Caco-2 (cell line): Measurements from ENCODE around the gene RAB11FIP4. TPM values are rescaled to one million over a fixed set of nuclear protein-coding genes. Genes with fewer than 3 reads are reported as not detected.

Experiments
- BruUV-seq: library from RNA; stranded (reverse); fragments of 400-500 nt; replicated peaks from 2 replicates; lab custom pipeline; 2021; lab: Mats Ljungman, UMichigan
- CTCF ChIA-PET: fragments of 300-600 bp; sonication (Branson Sonifier 250); formaldehyde crosslinking; loops from one replicate; lab custom pipeline; 2022; ENCODE audit warnings: antibody characterized with exemption; lab: Charles Lee
- POLR2A ChIA-PET: fragments of 300-600 bp; sonication (Branson Sonifier 250); formaldehyde crosslinking; loops from one replicate; lab custom pipeline; 2022; ENCODE audit warnings: antibody characterized with exemption; lab: Charles Lee
- DNase-seq, 2 experiments: peaks; one replicate each; pipeline versions ENCODE4 v3.0.0 to v3.0.0-alpha.2; 2020 to 2022
- H3K27me3 ChIP-seq: replicated peaks from 2 replicates; pipeline ENCODE4 v1.6.0; 2011; ENCODE audit warnings: low read length; ENCODE audit not compliant: control insufficient read depth, insufficient read depth
- H3K36me3 ChIP-seq: 2 replicates; pipeline ENCODE4 v1.5.1; 2011; ENCODE audit warnings: low read length; ENCODE audit not compliant: control insufficient read depth, insufficient read depth
- H3K4me1 ChIP-seq: fragments of 250-450 bp; sonication (Bioruptor Pico); 2 replicates; pipeline ENCODE4 v1.5.1; 2020; ENCODE audit warnings: mild to moderate bottlenecking
- H3K4me3 ChIP-seq: 2 replicates; pipeline ENCODE4 v1.5.1; 2011; ENCODE audit warnings: low read depth, mild to moderate bottlenecking, control low read depth, low read length
- H3K9me3 ChIP-seq: fragments of 250-450 bp; sonication (Bioruptor Pico); 2 replicates; pipeline ENCODE4 v1.5.1; 2020; ENCODE audit warnings: mild to moderate bottlenecking, moderate library complexity
- H3K27ac Mint-ChIP-seq: one replicate; pipeline ENCODE4 v1.8.0; 2022; ENCODE audit warnings: mixed read lengths; ENCODE audit not compliant: unreplicated experiment
- H3K27me3 Mint-ChIP-seq: one replicate; pipeline ENCODE4 v1.8.0; 2022; ENCODE audit warnings: mixed read lengths; ENCODE audit not compliant: insufficient read depth, unreplicated experiment
- H3K36me3 Mint-ChIP-seq: one replicate; pipeline ENCODE4 v1.8.0; 2022; ENCODE audit warnings: mild to moderate bottlenecking, mixed read lengths; ENCODE audit not compliant: insufficient read depth, unreplicated experiment
- H3K4me1 Mint-ChIP-seq: one replicate; pipeline ENCODE4 v1.8.0; 2022; ENCODE audit warnings: low read depth, mixed read lengths; ENCODE audit not compliant: unreplicated experiment
- H3K4me3 Mint-ChIP-seq: one replicate; pipeline ENCODE4 v1.8.0; 2022; ENCODE audit warnings: mild to moderate bottlenecking, moderate library complexity, mixed read lengths; ENCODE audit not compliant: unreplicated experiment
- H3K9me3 Mint-ChIP-seq: one replicate; pipeline ENCODE4 v1.8.0; 2022; ENCODE audit warnings: mixed read lengths; ENCODE audit not compliant: unreplicated experiment
- intact Hi-C: fragments of 100-400 bp; cut with micrococcal nuclease; formaldehyde crosslinking; loops from one replicate; pipeline ENCODE4 v1.10.0; 2022; ENCODE audit not compliant: unreplicated experiment
- total RNA-seq: library from RNA; stranded (reverse); gene quantifications from 2 replicates; pipeline ENCODE4 v1.2.3, GENCODE V29; 2022
- TF ChIP-seq, protein P1 (sequence below), 2 experiments: fragments of 200-600 bp in 1 of 2; IDR thresholded peaks; 1 replicate in 1 of 2; 2 replicates in 1 of 2; pipeline versions ENCODE4 v1.5.1 to v1.8.0; 2011 to 2022; ENCODE audit warnings: antibody characterized with exemption in 1 of 2, control low read depth in 1 of 2, inconsistent platforms in 1 of 2, low read depth in 1 of 2, low read length in 1 of 2, mild to moderate bottlenecking in 1 of 2, moderate library complexity in 1 of 2; ENCODE audit not compliant: insufficient read depth in 1 of 2, severe bottlenecking in 1 of 2, unreplicated experiment in 1 of 2

RAB11FIP4 gene
- total RNA-seq, 1 experiment from 2014 or later: 90.3 TPM

DNA sequence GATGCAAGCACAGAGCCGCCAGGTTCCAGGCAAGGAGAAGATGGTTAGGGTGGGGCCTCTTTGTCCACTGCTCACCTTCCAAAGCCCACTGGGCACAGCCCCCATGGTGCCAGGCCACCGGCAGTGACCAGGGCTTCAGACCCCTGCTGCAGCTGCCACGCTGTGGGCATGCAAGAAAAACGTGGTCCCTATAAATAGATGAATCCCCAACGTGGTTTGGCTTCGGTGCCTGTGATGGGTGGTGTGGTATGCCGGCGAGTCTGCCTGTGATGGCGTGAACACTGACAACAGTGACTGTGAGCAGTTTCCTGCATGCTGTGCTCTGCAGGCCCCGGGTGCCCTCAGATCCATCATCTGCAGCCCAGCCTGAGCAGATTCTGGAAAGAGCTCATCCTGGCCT, 36.6 kb downstream of the RAB11FIP4 start:
- Mint-ChIP-seq H3K36me3 (peaks cover 5% of the 10 kb centered on the region), H3K27ac (no peak overlapping the region), H3K4me1 (peaks cover 18% of the 10 kb centered on the region), H3K9me3 (no peaks in the 10 kb centered on the region), H3K27me3 (no peaks in the 10 kb centered on the region), H3K4me3 (no peak overlapping the region)
- H3K4me3 ChIP-seq: no peak overlapping the region
- ChIA-PET CTCF (interaction anchor here (1.2 kb wide), 1 partner anchor 89 kb away, joined by 3 read pairs; no protein-coding TSS in a partner anchor), POLR2A (no interaction called here)
- H3K27me3 ChIP-seq: no peaks in the 10 kb centered on the region
- peaks cover 16% of the 10 kb centered on the region for H3K4me1 ChIP-seq
- TF ChIP-seq, protein P1, sequence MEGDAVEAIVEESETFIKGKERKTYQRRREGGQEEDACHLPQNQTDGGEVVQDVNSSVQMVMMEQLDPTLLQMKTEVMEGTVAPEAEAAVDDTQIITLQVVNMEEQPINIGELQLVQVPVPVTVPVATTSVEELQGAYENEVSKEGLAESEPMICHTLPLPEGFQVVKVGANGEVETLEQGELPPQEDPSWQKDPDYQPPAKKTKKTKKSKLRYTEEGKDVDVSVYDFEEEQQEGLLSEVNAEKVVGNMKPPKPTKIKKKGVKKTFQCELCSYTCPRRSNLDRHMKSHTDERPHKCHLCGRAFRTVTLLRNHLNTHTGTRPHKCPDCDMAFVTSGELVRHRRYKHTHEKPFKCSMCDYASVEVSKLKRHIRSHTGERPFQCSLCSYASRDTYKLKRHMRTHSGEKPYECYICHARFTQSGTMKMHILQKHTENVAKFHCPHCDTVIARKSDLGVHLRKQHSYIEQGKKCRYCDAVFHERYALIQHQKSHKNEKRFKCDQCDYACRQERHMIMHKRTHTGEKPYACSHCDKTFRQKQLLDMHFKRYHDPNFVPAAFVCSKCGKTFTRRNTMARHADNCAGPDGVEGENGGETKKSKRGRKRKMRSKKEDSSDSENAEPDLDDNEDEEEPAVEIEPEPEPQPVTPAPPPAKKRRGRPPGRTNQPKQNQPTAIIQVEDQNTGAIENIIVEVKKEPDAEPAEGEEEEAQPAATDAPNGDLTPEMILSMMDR (IDR thresholded peaks at IDR 0.05; ENCODE audit: insufficient read depth in 1 of 2, low read depth in 1 of 2, low read length in 1 of 2, severe bottlenecking in 1 of 2, unreplicated experiment in 1 of 2): no peak
- BruUV-seq: no TSS peak
- DNase-seq: no peak
- H3K9me3 ChIP-seq: no peaks in the 10 kb centered on the region
- intact Hi-C loops: loop anchor here (5.0 kb wide), 1 partner anchor 36 kb away; the partner anchor contains the start of gene RAB11FIP4
- H3K36me3 ChIP-seq: no peaks in the 10 kb centered on the region

DNA sequence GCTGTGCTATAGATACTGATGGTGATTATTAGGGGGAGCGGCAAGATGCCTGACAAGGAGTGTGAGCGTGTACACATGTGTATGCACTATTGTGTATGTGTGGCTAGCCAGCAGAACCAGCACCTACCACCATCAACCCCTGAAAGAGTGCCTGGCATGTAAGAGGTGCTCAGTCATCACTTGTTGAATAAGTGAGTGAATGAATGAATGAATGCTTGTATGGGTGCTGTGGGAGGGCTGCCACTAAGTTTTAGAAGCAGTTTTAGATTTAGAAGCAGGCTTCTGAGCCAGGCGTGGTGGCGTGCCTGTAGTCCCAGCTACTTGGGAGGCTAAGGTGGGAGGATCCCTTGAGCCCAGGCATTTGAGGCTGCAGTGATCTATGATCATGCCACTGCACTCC, 37.0 kb downstream of the RAB11FIP4 start:
- Mint-ChIP-seq H3K9me3 (no peaks in the 10 kb centered on the region), H3K4me3 (no peak overlapping the region), H3K27me3 (no peaks in the 10 kb centered on the region), H3K36me3 (peaks cover 5% of the 10 kb centered on the region), H3K4me1 (peaks cover 18% of the 10 kb centered on the region), H3K27ac (no peak overlapping the region)
- H3K36me3 ChIP-seq: no peaks in the 10 kb centered on the region
- H3K4me3 ChIP-seq: no peak overlapping the region
- intact Hi-C loops: loop anchor here (5.0 kb wide), 1 partner anchor 36 kb away; the partner anchor contains the start of gene RAB11FIP4
- ChIA-PET CTCF (interaction anchor here (1.2 kb wide), 1 partner anchor 89 kb away, joined by 3 read pairs; no protein-coding TSS in a partner anchor), POLR2A (no interaction called here)
- no peak for DNase-seq
- peaks cover 16% of the 10 kb centered on the region for H3K4me1 ChIP-seq
- BruUV-seq: no TSS peak
- H3K9me3 ChIP-seq: no peaks in the 10 kb centered on the region
- TF ChIP-seq, protein P1 (IDR thresholded peaks at IDR 0.05; ENCODE audit: insufficient read depth in 1 of 2, low read depth in 1 of 2, low read length in 1 of 2, severe bottlenecking in 1 of 2, unreplicated experiment in 1 of 2): no peak
- no peaks in the 10 kb centered on the region for H3K27me3 ChIP-seq

DNA sequence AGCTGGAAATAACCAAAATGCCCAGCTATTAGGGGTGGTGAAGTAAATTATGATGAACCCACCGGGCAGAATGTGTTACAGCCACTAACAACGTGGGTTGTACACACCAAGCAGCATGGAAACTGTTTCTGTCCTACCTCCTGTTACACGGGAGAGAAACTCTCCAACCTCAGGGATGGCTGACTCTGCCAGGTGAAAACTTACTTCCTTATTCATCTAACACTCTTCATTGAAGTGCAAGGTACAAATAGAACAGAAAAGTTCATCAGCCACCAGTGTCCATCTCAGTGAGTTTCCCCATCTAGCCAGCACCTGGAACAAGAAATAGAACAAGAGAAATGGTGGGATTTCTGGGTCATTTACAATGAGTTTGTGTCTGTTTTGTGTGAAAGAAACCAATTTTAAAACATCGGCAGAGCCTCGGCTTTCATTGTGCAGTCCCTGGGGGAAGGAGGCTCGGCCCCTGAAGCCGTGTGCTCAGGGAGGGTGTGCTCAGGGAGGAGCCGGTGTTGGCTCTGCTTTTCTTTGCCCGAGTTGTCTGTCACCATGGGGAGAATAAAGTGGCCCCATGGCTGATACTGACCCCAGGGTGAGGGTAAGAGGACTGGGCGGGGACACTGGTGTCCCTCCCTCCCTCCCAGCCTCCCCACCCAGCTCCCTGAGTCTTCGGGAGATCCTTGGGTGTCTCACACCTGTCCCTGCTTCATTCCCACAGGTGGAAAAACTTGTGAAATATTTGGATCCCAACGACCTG, 39.8 kb downstream of the RAB11FIP4 start:
- Histone ChIP-seq H3K27me3 (no peaks in the 10 kb centered on the region), H3K4me3 (no peak overlapping the region), H3K9me3 (no peaks in the 10 kb centered on the region), H3K36me3 (no peaks in the 10 kb centered on the region), H3K4me1 (0 out of 2 replicates have a peak, but pooled peaks cover 3% of the 10 kb centered on the region)
- ChIA-PET POLR2A (no interaction called here), CTCF (interaction anchor here (0.6 to 1.0 kb wide), 3 partner anchors 24 to 375 kb away, joined by 3 read pairs; no protein-coding TSS in a partner anchor)
- no peaks in the 10 kb centered on the region for H3K36me3 Mint-ChIP-seq
- no peaks in the 10 kb centered on the region for H3K9me3 Mint-ChIP-seq
- no TSS peak for BruUV-seq
- TF ChIP-seq, protein P1 (IDR thresholded peaks at IDR 0.05; ENCODE audit: insufficient read depth in 1 of 2, low read depth in 1 of 2, low read length in 1 of 2, severe bottlenecking in 1 of 2, unreplicated experiment in 1 of 2): no peak
- H3K27ac Mint-ChIP-seq: no peak overlapping the region
- no peak for DNase-seq
- intact Hi-C loops: no loop called here
- H3K4me3 Mint-ChIP-seq: no peak overlapping the region
- peaks cover 6% of the 10 kb centered on the region for H3K4me1 Mint-ChIP-seq
- no peaks in the 10 kb centered on the region for H3K27me3 Mint-ChIP-seq
